OCI-LY3 (cell line): ENCODE data around the gene TMC2.

Experiments
- H2AFZ ChIP-seq: fragments of 200-600, 300-600 bp; shearing (Covaris generic); 2 replicates; pipeline ENCODE4 v1.6.0; 2014; ENCODE audit warnings: antibody characterized with exemption, low read depth, low read length
- H3K27ac ChIP-seq: fragments of 200-600, 300-600 bp; sonication (generic); 2 replicates; pipeline ENCODE4 v1.5.1; 2014; ENCODE audit warnings: mild to moderate bottlenecking, low read length, moderate library complexity, mixed read lengths
- H3K27me3 ChIP-seq: fragments of 200-600, 300-600 bp; sonication (generic); 2 replicates; pipeline ENCODE4 v1.6.1; 2014; ENCODE audit warnings: low read depth, low read length, mixed read lengths
- H3K36me3 ChIP-seq: fragments of 200-600, 300-600 bp; sonication (generic); replicated peaks from 2 replicates; pipeline ENCODE3; 2014; ENCODE audit warnings: low read depth, low read length, mixed read lengths
- H3K4me1 ChIP-seq: fragments of 300-600, 200-600 bp; sonication (generic); 2 replicates; pipeline ENCODE4 v1.6.1; 2014; ENCODE audit warnings: low read length, mixed read lengths
- H3K4me2 ChIP-seq: fragments of 200-600, 300-600 bp; sonication (generic); 2 replicates; pipeline ENCODE4 v1.6.1; 2014; ENCODE audit warnings: low read length, mixed read lengths
- H3K4me3 ChIP-seq: fragments of 300-600, 200-600 bp; sonication (generic); 2 replicates; pipeline ENCODE4 v1.5.1; 2014; ENCODE audit warnings: antibody characterized with exemption, mild to moderate bottlenecking, low read length, moderate library complexity
- H3K79me2 ChIP-seq: fragments of 300-600, 200-600 bp; shearing (Covaris generic); 2 replicates; pipeline ENCODE4 v1.6.1; 2014; ENCODE audit warnings: mild to moderate bottlenecking, low read length, mixed read lengths
- H3K9ac ChIP-seq: fragments of 300-600, 200-600 bp; shearing (Covaris generic); 2 replicates; pipeline ENCODE4 v1.6.0; 2014; ENCODE audit warnings: mild to moderate bottlenecking, low read length, moderate library complexity
- H3K9me3 ChIP-seq: fragments of 200-600, 300-600 bp; shearing (Covaris generic); 2 replicates; pipeline ENCODE4 v1.6.1; 2014; ENCODE audit warnings: low read length, mixed read lengths; ENCODE audit not compliant: insufficient read depth
- H4K20me1 ChIP-seq: fragments of 200-600, 300-600 bp; sonication (generic); 2 replicates; pipeline ENCODE4 v1.6.1; 2016; ENCODE audit warnings: low read length, mixed read lengths; ENCODE audit not compliant: insufficient read depth
- CTCF ChIP-seq: fragments of 200-600, 300-600 bp; sonication (generic); IDR thresholded peaks from 2 replicates; pipeline ENCODE4 v1.5.1; 2014; ENCODE audit warnings: antibody characterized with exemption, low read length, low read depth
- EZH2phosphoT487 ChIP-seq: fragments of 200-600 bp; shearing (Covaris generic); IDR thresholded peaks from 2 replicates; pipeline ENCODE4 v1.6.1; 2018; ENCODE audit warnings: antibody characterized with exemption, mixed run types, low read depth

The TMC2 gene

GRCh38 chr20:2655331-2656116 lies 119.2 kb downstream of the TMC2 start:
- Histone ChIP-seq H2AFZ (no peak overlapping the region), H3K9ac (no peak overlapping the region), H3K4me2 (no peak overlapping the region), H3K27ac (no peak overlapping the region), H3K4me3 (no peak overlapping the region), H3K9me3 (no peaks in the 10 kb centered on the region), H3K36me3 (peaks cover 70% of the 10 kb centered on the region), H3K4me1 (peaks cover 16% of the 10 kb centered on the region), H4K20me1 (peaks cover 64% of the 10 kb centered on the region), H3K27me3 (no peaks in the 10 kb centered on the region), H3K79me2 (peaks cover 66% of the 10 kb centered on the region)
- TF ChIP-seq CTCF (no peak), EZH2phosphoT487 (no peak)

- no peak overlapping the region for H2AFZ ChIP-seq
- peaks cover 73% of the 10 kb centered on the region for H3K36me3 ChIP-seq
- H3K9me3 ChIP-seq: no peaks in the 10 kb centered on the region
- TF ChIP-seq EZH2phosphoT487: no peak
- no peak for TF ChIP-seq CTCF
- no peak overlapping the region for H3K9ac ChIP-seq
- no peak overlapping the region for H3K27ac ChIP-seq
- peaks cover 64% of the 10 kb centered on the region for H4K20me1 ChIP-seq
- H3K4me1 ChIP-seq: peaks cover 11% of the 10 kb centered on the region
- H3K4me2 ChIP-seq: no peak overlapping the region
- H3K4me3 ChIP-seq: no peak overlapping the region
- H3K27me3 ChIP-seq: no peaks in the 10 kb centered on the region
- peaks cover 57% of the 10 kb centered on the region for H3K79me2 ChIP-seq
Measured at GRCh38 chr20:2656471-2657117, 120.2 kb downstream of the TMC2 start.

DNA sequence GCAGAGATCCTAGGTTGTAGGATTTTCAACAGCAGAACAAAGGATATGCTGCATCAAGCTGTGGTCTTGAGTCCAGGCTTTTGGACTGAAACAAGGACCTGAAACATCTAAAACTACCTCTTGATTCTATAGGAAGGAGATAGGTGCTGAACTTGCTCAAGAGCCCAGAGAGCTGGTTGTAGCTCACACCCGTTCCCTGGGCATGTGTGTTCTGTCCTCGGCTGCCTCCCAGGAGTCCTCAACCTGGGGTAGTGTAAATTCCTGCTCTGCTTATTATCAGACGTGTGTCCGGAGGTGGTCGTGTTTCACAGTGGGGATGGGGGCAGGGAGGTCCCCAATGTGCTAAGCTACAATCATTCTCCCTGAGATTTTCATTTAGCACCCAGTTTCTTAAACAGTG lies 120.9 kb downstream of the TMC2 start:
- H4K20me1 ChIP-seq: peaks cover 64% of the 10 kb centered on the region
- H3K9ac ChIP-seq: no peak overlapping the region

More for the DNA sequence above, 120.9 kb downstream of the TMC2 start:
- Histone ChIP-seq H3K27me3 (no peaks in the 10 kb centered on the region), H3K79me2 (peaks cover 50% of the 10 kb centered on the region), H3K9me3 (no peaks in the 10 kb centered on the region), H3K36me3 (peaks cover 80% of the 10 kb centered on the region), H3K27ac (no peak overlapping the region), H3K4me1 (peaks cover 11% of the 10 kb centered on the region), H2AFZ (no peak overlapping the region), H3K4me2 (no peak overlapping the region), H3K4me3 (no peak overlapping the region)
- TF ChIP-seq EZH2phosphoT487 (no peak), CTCF (no peak)
